Erythroblast (primary cell): ENCODE measurements around the gene GPSM1.

Experiments
- GATA1 ChIP-seq: IDR thresholded peaks from 2 replicates; pipeline ENCODE4 v1.6.1; 2011; ENCODE audit warnings: low read depth, mild to moderate bottlenecking, control low read depth, low read length, moderate library complexity
- POLR2A ChIP-seq: IDR thresholded peaks from 2 replicates; pipeline ENCODE4 v1.6.1; 2011; ENCODE audit warnings: mild to moderate bottlenecking, low read length

DNA sequence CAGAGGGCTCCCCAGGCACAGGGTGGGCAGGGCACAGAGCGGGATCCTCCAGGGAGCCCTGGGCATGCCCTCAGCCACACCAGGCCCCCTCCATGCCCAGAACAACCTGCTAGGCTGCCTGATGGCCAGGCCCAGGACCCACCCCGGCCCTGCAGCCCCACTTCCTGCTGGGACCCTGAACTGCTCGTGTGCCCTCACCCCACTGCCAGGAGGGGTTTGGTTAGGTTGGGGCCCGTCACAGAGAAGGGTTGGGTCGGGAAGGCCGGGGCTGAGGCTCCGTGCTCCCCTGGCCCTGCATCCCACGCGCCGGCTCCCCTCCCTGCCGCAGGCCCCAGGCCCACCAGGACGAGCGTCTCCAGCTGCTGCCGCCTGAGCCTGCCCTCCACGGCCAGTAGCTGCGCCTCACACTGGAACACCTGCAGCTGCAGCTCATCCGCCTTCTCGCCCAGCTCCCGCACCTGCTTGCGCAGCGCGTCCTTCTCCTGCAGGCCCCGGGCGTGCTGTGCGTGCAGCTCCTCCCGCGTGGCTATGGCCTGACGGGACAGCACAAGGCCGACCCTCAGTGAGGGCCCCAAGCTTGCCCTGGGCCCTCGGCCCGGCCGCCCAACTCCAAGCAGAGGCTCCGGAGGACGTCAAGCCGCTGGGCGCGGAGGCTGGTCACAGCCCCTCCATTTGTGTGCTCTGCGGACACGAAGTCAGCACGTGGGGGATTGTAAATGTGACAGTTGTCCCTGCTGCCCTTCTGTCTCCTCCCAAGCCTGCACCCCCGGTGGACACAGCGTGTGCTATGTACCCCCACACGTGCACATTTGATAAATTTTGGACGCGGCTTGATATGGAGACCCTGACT is 40.2 kb downstream of the GPSM1 start:
- no peak for TF ChIP-seq POLR2A
- TF ChIP-seq GATA1 = no peak
